HG03196 (cell line): ENCODE measurements around the gene PIGP.
A peak's percentile ranks its signal among the peaks of the same experiment; 100 is the strongest.
"Not testable (repeated sequence)": the region's sequence is repeated elsewhere in the genome, so short reads cannot be mapped to it uniquely, and the experiment has no call there.

Source experiments
- ATAC-seq: cut with Tn5 transposase; IDR thresholded peaks from one replicate; pipeline ENCODE4 v1.9.1; 2021; ENCODE audit not compliant: unreplicated experiment

PIGP gene

DNA sequence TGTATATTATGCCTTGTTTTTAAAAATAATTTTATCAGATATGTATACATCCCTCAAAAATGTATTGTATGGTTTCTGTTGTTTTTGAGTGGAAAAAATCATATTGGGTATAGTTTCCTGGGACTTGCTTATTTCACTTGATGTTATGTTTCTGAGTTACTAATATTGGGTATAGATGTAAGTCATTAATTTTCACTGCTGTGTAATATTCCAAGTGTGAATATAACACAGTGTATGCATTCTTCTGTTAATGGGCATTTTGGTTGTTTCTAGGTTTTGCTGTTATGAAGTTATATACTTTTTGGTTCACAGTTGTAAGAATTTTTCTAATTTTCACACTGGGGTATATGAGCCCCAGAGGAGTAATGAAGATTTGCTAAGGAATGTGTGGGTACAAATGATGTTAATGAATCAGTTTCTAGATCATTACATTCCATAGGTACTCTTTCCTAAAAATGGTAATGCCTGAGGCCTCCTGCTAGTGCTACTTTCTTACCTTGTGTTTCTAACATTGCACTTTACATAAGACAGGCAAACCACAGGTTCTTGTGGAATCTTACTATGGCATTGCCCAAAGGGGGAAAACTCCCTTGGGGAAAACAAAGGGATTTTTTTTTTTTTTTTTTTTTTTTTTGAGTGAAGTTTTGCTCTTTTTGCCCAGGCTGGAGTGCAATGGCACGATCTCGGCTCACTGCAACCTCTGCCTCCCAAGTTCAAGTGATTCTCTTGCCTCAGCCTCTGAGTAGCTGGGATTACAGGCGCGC lies 3.4 kb upstream of the PIGP start:
- ATAC-seq: no peak

DNA sequence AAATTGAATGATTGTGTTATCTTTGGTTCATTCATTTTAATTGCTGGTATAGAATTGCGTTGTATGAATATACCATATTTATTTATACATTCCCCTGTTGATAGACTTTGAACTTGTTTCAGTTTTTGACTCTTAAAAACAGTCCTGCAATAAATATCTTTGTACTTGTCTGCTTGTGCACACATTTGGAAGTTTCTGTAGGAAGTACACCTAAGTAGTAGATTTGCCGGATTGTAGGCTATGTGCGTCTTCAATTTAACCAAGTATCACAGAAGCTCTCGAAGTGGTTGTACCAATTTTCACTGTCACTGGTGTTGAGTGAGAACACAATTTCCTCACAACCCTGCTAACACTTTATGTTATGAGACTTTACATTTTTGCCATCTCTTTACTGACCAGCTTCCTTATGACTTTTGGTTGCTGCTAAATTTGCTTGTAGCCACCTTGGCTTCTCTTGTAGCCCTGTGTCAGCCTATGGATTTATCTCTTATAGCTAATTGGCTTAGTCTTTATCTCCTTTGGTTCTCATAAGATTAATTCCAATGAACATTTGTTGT lies 2.4 kb upstream of the PIGP start:
- ATAC-seq: no peak

- ATAC-seq: no peak
Measured at GRCh38 chr21:37074546-37074945, 1.7 kb upstream of the PIGP start.

- ATAC-seq: no peak
Measured at GRCh38 chr21:37074197-37074510, 1.3 kb upstream of the PIGP start.

GRCh38 chr21:37073417-37074196 lies 736 bp upstream of the PIGP start:
- peak; percentile 37 for ATAC-seq

GRCh38 chr21:37072274-37072987 lies 440 bp downstream of the PIGP start:
- peak; percentile 28 for ATAC-seq

- no peak for ATAC-seq
Measured at GRCh38 chr21:37071561-37072273, 1.2 kb downstream of the PIGP start.

DNA sequence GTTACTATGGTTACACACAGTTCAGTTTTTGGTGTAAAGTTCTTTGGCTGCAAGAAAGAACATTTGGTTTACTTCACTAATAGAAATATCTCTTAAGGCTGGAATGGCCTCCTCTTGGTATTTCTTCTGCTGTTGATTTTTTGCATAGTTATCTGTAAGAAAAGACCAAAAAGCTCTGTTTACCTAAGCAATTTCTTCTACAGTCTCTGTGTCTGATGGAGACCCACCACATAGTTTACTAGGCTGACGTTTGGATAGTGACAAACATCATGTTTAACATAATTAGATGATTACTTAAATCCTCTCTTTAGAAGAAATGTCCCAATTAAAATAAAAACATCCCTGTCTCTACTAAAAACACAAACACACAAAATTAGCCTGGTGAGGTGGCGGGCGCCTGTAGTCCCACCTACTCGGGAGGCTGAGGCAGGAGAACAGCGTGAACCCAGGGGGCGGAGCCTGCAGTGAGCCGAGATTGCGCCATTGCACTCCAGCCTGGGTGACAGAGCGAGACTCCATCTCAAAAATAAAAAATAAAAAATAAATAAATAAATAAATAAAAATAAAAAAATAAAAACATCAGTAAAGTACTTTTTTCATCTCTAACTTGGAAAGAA lies 7.2 kb downstream of the PIGP start:
- no peak for ATAC-seq

GRCh38 chr21:37064841-37065240 lies 8.0 kb downstream of the PIGP start:
- no peak for ATAC-seq

DNA sequence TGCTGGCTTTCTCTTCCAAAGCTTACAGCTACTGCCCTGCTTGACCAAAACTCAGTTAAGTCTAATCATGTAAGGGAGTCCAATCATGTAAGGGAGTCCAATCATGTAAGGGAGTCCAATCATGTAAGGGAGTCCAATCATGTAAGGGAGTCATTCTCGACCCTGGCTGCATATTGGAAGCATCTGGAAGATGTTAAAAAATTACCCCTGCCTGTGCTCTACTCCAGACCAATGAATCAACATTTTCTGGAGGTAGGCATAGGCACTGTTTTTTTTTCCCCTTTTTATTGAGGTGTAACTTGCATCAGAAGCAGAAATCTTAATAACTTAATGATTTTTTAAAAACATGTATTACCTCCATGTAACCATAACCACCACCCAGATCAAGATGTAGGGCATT lies 9.4 kb downstream of the PIGP start:
- ATAC-seq: no peak

DNA sequence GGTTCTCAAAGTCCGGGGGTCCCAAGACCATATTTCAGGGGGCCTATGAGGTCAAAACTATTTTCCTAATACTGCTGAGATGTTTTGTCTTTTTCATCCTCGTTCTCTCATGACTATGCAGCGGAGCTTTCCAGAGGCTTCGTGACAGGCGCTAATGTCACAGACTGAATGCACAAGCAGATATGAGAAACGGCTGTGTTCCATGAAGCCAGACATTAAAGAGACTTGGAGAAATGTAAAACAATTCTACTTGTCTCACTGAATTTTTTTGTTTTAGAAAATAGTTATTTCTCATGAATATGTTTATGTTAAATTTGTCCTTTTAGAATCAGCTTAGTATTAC lies 10.3 kb downstream of the PIGP start:
- no peak for ATAC-seq

DNA sequence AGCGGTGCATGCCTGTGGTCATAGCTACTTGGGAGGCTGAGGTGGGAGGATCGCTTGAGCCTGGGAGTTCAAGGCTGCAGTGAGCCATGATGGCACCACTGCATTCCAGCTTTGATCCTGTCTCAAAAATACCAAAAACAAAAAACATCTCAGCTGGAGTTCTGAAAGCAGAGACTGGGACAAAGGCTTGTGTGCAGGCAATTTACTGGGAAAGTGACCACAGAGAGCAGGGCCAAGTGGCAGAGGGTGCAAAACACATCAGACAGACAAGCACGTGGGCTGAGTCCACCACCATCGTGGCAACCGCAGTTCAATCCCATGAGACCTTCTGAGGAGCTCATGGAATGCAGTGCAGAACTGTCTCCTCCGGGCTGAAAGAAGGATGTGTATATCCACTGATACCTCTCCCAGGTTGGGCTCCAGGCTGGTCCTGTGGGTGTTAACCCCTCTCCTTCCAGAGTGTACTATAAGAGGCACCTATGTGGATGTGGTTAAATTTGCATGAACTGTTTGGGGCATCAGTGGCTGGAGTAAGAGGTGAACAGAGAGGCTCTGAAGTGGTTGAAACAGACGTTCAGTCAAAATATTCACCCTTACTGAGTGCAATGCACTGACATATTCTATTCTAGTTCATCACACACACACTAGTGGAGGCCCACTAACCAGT lies 10.8 kb downstream of the PIGP start:
- ATAC-seq: no peak

DNA sequence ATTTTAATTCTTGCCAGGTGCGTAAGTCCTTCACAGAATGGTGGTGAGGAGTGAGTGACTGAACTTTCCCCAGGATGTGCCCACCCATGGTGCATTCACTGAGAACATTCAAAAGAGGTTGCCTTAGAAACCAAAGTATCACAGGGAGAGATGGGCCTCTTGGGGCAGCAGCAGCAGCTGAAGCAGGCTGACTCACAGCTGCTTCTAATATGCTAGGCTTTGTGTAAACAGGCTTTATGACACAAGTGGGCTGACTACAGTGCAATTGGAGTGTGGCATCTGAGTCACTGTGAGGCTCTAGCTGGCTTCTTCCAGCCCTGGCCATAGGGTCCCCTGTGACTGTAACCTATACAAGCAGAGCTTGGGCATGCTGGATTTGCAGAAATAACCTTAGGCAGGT lies 12.6 kb downstream of the PIGP start:
- no peak for ATAC-seq

DNA sequence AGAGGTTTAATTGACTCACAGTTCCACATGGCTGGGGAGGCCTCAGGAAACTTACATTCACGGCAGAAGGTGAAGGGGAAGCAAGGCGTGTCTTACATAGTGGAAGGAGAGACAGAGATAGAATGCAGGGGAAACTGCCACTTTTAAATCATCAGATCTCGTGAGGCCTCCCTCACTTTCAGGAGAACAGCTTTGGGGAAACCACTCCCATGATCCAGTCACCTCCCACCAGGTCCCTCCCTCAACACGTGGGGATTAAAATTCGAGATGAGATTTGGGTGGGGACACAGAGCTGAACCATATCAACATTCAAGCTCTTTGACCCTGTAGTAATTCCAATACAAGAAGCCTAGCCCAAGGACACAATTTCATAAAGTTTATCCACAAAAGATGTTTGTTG lies 13.7 kb downstream of the PIGP start:
- no peak for ATAC-seq

GRCh38 chr21:37058261-37058660 lies 14.6 kb downstream of the PIGP start:
- ATAC-seq: no peak

DNA sequence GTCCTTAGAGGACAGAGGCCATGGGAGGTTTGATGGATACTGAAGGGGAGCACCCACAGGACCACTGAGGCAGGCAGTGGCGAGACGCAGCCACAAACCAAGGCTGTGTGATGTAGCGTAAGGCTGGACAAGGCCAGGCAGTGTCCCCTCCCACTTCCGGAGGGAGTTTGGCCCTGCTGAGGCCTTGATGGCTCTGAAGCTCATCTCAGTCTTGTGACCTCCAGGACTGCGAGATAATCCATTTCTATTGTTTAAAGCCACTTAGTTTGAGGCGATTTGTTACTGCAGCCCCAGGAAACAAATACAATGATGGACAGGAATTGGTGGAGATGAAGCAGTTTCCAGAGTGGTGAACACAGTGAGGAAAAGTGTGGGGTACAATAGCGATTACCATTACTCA lies 15.3 kb downstream of the PIGP start:
- no peak for ATAC-seq

GRCh38 chr21:37055271-37055855 lies 17.5 kb downstream of the PIGP start:
- no peak for ATAC-seq

DNA sequence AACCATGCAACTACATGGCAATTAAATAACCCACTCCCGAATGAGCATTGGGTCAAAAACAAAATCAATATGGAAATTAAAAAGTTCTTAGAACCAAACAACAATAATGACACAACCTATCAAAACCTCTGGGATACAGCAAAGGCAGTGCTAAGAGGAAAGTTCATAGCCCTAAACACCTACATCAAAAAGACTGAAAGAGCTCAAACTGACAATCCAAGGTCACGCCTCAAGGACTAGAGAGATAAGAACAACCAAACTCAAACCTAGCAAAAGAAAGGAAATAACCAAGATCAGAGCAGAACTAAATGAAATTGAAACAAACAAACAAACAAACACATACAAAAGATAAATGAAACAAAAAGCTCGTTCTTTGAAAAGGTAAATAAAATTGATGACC lies 23.1 kb downstream of the PIGP start:
- not testable (repeated sequence) for ATAC-seq

- ATAC-seq: no peak
Measured at GRCh38 chr21:37047079-37047478, 25.8 kb downstream of the PIGP start.

DNA sequence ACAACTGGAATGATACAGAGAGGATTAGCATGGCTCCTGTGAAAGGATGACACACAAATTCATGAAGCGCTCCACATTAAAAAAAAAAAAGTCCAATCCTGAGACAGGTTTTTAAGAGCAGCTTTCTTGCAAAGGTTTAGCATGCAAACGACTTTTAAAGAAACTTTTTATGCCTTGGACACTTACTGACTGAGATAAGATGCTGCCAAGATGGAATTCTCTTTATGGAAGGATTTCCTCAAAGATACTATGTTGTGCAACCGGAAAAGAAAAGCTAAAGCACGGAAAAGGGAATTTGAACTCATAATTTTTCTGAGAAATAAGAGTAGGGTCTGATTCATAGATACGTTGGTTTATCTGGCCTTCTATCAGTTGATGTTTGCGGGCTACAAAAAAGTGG lies 27.3 kb downstream of the PIGP start:
- no peak for ATAC-seq
